Activated T-cell treated with anti-CD3 and anti-CD28 coated beads, Interleukin-2, amount 50 U/mL, for 4 hours (primary cell): ENCODE measurements around the gene YPEL2. TPM values are rescaled to one million over a fixed set of nuclear protein-coding genes. Genes with fewer than 3 reads are reported as not detected.

ENCODE experiments used
- ATAC-seq, 2 donors: fragments of 200-7000 bp; cut with Tn5 transposase; one replicate each; pipeline ENCODE4 v1.10.0; 2021
- DNase-seq: peaks from one replicate; pipeline ENCODE4 v3.0.0-alpha.2; 2020
- H3K27me3 Mint-ChIP-seq: one replicate; pipeline ENCODE4 v1.8.0; 2021; ENCODE audit warnings: low read depth, mixed read lengths
- H3K36me3 Mint-ChIP-seq: one replicate; pipeline ENCODE4 v1.8.0; 2022; ENCODE audit warnings: mixed read lengths; ENCODE audit not compliant: insufficient read depth
- H3K4me1 Mint-ChIP-seq: one replicate; pipeline ENCODE4 v1.8.0; 2021; ENCODE audit warnings: low read depth, mixed read lengths
- H3K4me3 Mint-ChIP-seq: one replicate; pipeline ENCODE4 v1.8.0; 2021; ENCODE audit warnings: mild to moderate bottlenecking, moderate library complexity, mixed read lengths
- H3K9me3 Mint-ChIP-seq: one replicate; pipeline ENCODE4 v1.8.0; 2021; ENCODE audit warnings: mixed read lengths
- total RNA-seq, 3 donors: library from RNA; stranded (reverse); gene quantifications; one replicate each; pipeline ENCODE4 v1.2.1, GENCODE V29; 2021

Gene YPEL2
- total RNA-seq, 3 donors from 2014 or later = 1.3 to 3.1 (median 1.8) TPM

GRCh38 chr17:59357929-59358328 is 26.5 kb downstream of the YPEL2 start:
- no peak for DNase-seq
- H3K27me3 Mint-ChIP-seq = no peaks in the 10 kb centered on the region
- peaks cover 3% of the 10 kb centered on the region for H3K9me3 Mint-ChIP-seq
- peaks cover 26% of the 10 kb centered on the region for H3K36me3 Mint-ChIP-seq
- peak in 1 of 2 donors; percentile 23 for ATAC-seq
- H3K4me3 Mint-ChIP-seq = no peak overlapping the region
- H3K4me1 Mint-ChIP-seq = peaks cover 69% of the 10 kb centered on the region

GRCh38 chr17:59361386-59361785 is 29.9 kb downstream of the YPEL2 start:
- H3K27me3 Mint-ChIP-seq = no peaks in the 10 kb centered on the region
- peak overlapping the region; percentile 78 for H3K4me3 Mint-ChIP-seq
- peaks cover 11% of the 10 kb centered on the region for H3K36me3 Mint-ChIP-seq
- DNase-seq (no peak), ATAC-seq (peak; percentile 68 to 71)
- peaks cover 78% of the 10 kb centered on the region for H3K4me1 Mint-ChIP-seq
- no peaks in the 10 kb centered on the region for H3K9me3 Mint-ChIP-seq

GRCh38 chr17:59361916-59362810 is 30.7 kb downstream of the YPEL2 start:
- peaks cover 82% of the 10 kb centered on the region for H3K4me1 Mint-ChIP-seq
- ATAC-seq (peak; percentile 75 to 76), DNase-seq (peak; percentile 31)
- no peaks in the 10 kb centered on the region for H3K9me3 Mint-ChIP-seq
- no peaks in the 10 kb centered on the region for H3K27me3 Mint-ChIP-seq
- peaks cover 3% of the 10 kb centered on the region for H3K36me3 Mint-ChIP-seq
- peak overlapping the region; percentile 78 for H3K4me3 Mint-ChIP-seq

- DNase-seq = no peak
Observed at GRCh38 chr17:59362811-59363205, 31.4 kb downstream of the YPEL2 start.

GRCh38 chr17:59365383-59365981 is 34.0 kb downstream of the YPEL2 start:
- Mint-ChIP-seq H3K9me3 (no peaks in the 10 kb centered on the region), H3K36me3 (peaks cover 3% of the 10 kb centered on the region), H3K4me1 (peaks cover 79% of the 10 kb centered on the region), H3K27me3 (no peaks in the 10 kb centered on the region), H3K4me3 (peak overlapping the region; percentile 51)
- ATAC-seq (peak; percentile 22 to 28), DNase-seq (no peak)

More at GRCh38 chr17:59362811-59363205, 31.4 kb downstream of the YPEL2 start:
- H3K36me3 Mint-ChIP-seq = peaks cover 2% of the 10 kb centered on the region
- no peaks in the 10 kb centered on the region for H3K9me3 Mint-ChIP-seq
- ATAC-seq = no peak
- H3K4me3 Mint-ChIP-seq = peak overlapping the region; percentile 78
- H3K27me3 Mint-ChIP-seq = no peaks in the 10 kb centered on the region
- peaks cover 84% of the 10 kb centered on the region for H3K4me1 Mint-ChIP-seq

GRCh38 chr17:59366040-59366757 is 34.7 kb downstream of the YPEL2 start:
- ATAC-seq = no peak
- Mint-ChIP-seq H3K36me3 (peaks cover 5% of the 10 kb centered on the region), H3K27me3 (no peaks in the 10 kb centered on the region), H3K4me3 (peak overlapping the region; percentile 11), H3K9me3 (no peaks in the 10 kb centered on the region), H3K4me1 (peaks cover 79% of the 10 kb centered on the region)
- no peak for DNase-seq

- no peak overlapping the region for H3K4me3 Mint-ChIP-seq
- peaks cover 5% of the 10 kb centered on the region for H3K36me3 Mint-ChIP-seq
- DNase-seq (no peak), ATAC-seq (no peak)
- no peaks in the 10 kb centered on the region for H3K9me3 Mint-ChIP-seq
- H3K4me1 Mint-ChIP-seq = peaks cover 79% of the 10 kb centered on the region
- no peaks in the 10 kb centered on the region for H3K27me3 Mint-ChIP-seq
Observed at GRCh38 chr17:59366773-59367656, 35.6 kb downstream of the YPEL2 start.

GRCh38 chr17:59367657-59368045 is 36.2 kb downstream of the YPEL2 start:
- peaks cover 79% of the 10 kb centered on the region for H3K4me1 Mint-ChIP-seq
- H3K36me3 Mint-ChIP-seq = peaks cover 5% of the 10 kb centered on the region
- no peak for ATAC-seq
- DNase-seq = no peak
- H3K9me3 Mint-ChIP-seq = no peaks in the 10 kb centered on the region
- no peaks in the 10 kb centered on the region for H3K27me3 Mint-ChIP-seq
- H3K4me3 Mint-ChIP-seq = no peak overlapping the region

GRCh38 chr17:59368218-59368857 is 36.9 kb downstream of the YPEL2 start:
- Mint-ChIP-seq H3K36me3 (peaks cover 5% of the 10 kb centered on the region), H3K27me3 (no peaks in the 10 kb centered on the region), H3K4me3 (no peak overlapping the region), H3K9me3 (no peaks in the 10 kb centered on the region), H3K4me1 (peaks cover 83% of the 10 kb centered on the region)
- DNase-seq (no peak), ATAC-seq (no peak)

- Mint-ChIP-seq H3K9me3 (no peaks in the 10 kb centered on the region), H3K36me3 (peaks cover 5% of the 10 kb centered on the region)
Observed at GRCh38 chr17:59369031-59369975, 37.8 kb downstream of the YPEL2 start.

GRCh38 chr17:59370593-59371299 is 39.3 kb downstream of the YPEL2 start:
- H3K27me3 Mint-ChIP-seq = no peaks in the 10 kb centered on the region
- DNase-seq (no peak), ATAC-seq (no peak)
- H3K36me3 Mint-ChIP-seq = peaks cover 5% of the 10 kb centered on the region
- H3K9me3 Mint-ChIP-seq = no peaks in the 10 kb centered on the region
- peaks cover 83% of the 10 kb centered on the region for H3K4me1 Mint-ChIP-seq
- H3K4me3 Mint-ChIP-seq = no peak overlapping the region

More at GRCh38 chr17:59369031-59369975, 37.8 kb downstream of the YPEL2 start:
- Mint-ChIP-seq H3K27me3 (no peaks in the 10 kb centered on the region), H3K4me3 (no peak overlapping the region), H3K4me1 (peaks cover 83% of the 10 kb centered on the region)
- ATAC-seq (no peak), DNase-seq (no peak)
